Caco-2 (cell line): ENCODE data around the gene PLA2G2F. TPM values are rescaled to one million over a fixed set of nuclear protein-coding genes. Genes with fewer than 3 reads are reported as not detected.

Experiments used
- BruUV-seq: library from RNA; stranded (reverse); fragments of 400-500 nt; replicated peaks from 2 replicates; lab custom pipeline; 2021; lab: Mats Ljungman, UMichigan
- CTCF ChIA-PET: fragments of 300-600 bp; sonication (Branson Sonifier 250); formaldehyde crosslinking; loops from one replicate; lab custom pipeline; 2022; ENCODE audit warnings: antibody characterized with exemption; lab: Charles Lee
- POLR2A ChIA-PET: fragments of 300-600 bp; sonication (Branson Sonifier 250); formaldehyde crosslinking; loops from one replicate; lab custom pipeline; 2022; ENCODE audit warnings: antibody characterized with exemption; lab: Charles Lee
- DNase-seq, 2 experiments: peaks; one replicate each; pipeline versions ENCODE4 v3.0.0 to v3.0.0-alpha.2; 2020 to 2022
- H3K27me3 ChIP-seq: replicated peaks from 2 replicates; pipeline ENCODE4 v1.6.0; 2011; ENCODE audit warnings: low read length; ENCODE audit not compliant: control insufficient read depth, insufficient read depth
- H3K36me3 ChIP-seq: 2 replicates; pipeline ENCODE4 v1.5.1; 2011; ENCODE audit warnings: low read length; ENCODE audit not compliant: control insufficient read depth, insufficient read depth
- H3K4me1 ChIP-seq: fragments of 250-450 bp; sonication (Bioruptor Pico); 2 replicates; pipeline ENCODE4 v1.5.1; 2020; ENCODE audit warnings: mild to moderate bottlenecking
- H3K4me3 ChIP-seq: 2 replicates; pipeline ENCODE4 v1.5.1; 2011; ENCODE audit warnings: low read depth, mild to moderate bottlenecking, control low read depth, low read length
- H3K9me3 ChIP-seq: fragments of 250-450 bp; sonication (Bioruptor Pico); 2 replicates; pipeline ENCODE4 v1.5.1; 2020; ENCODE audit warnings: mild to moderate bottlenecking, moderate library complexity
- H3K27ac Mint-ChIP-seq: one replicate; pipeline ENCODE4 v1.8.0; 2022; ENCODE audit warnings: mixed read lengths; ENCODE audit not compliant: unreplicated experiment
- H3K27me3 Mint-ChIP-seq: one replicate; pipeline ENCODE4 v1.8.0; 2022; ENCODE audit warnings: mixed read lengths; ENCODE audit not compliant: insufficient read depth, unreplicated experiment
- H3K36me3 Mint-ChIP-seq: one replicate; pipeline ENCODE4 v1.8.0; 2022; ENCODE audit warnings: mild to moderate bottlenecking, mixed read lengths; ENCODE audit not compliant: insufficient read depth, unreplicated experiment
- H3K4me1 Mint-ChIP-seq: one replicate; pipeline ENCODE4 v1.8.0; 2022; ENCODE audit warnings: low read depth, mixed read lengths; ENCODE audit not compliant: unreplicated experiment
- H3K4me3 Mint-ChIP-seq: one replicate; pipeline ENCODE4 v1.8.0; 2022; ENCODE audit warnings: mild to moderate bottlenecking, moderate library complexity, mixed read lengths; ENCODE audit not compliant: unreplicated experiment
- H3K9me3 Mint-ChIP-seq: one replicate; pipeline ENCODE4 v1.8.0; 2022; ENCODE audit warnings: mixed read lengths; ENCODE audit not compliant: unreplicated experiment
- CTCF ChIP-seq, 2 experiments: fragments of 200-600 bp in 1 of 2; IDR thresholded peaks; 1 replicate in 1 of 2; 2 replicates in 1 of 2; pipeline versions ENCODE4 v1.5.1 to v1.8.0; 2011 to 2022; ENCODE audit warnings: antibody characterized with exemption in 1 of 2, control low read depth in 1 of 2, inconsistent platforms in 1 of 2, low read depth in 1 of 2, low read length in 1 of 2, mild to moderate bottlenecking in 1 of 2, moderate library complexity in 1 of 2; ENCODE audit not compliant: insufficient read depth in 1 of 2, severe bottlenecking in 1 of 2, unreplicated experiment in 1 of 2
- intact Hi-C: fragments of 100-400 bp; cut with micrococcal nuclease; formaldehyde crosslinking; loops from one replicate; pipeline ENCODE4 v1.10.0; 2022; ENCODE audit not compliant: unreplicated experiment
- total RNA-seq: library from RNA; stranded (reverse); gene quantifications from 2 replicates; pipeline ENCODE4 v1.2.3, GENCODE V29; 2022

PLA2G2F gene
- total RNA-seq, 1 experiment from 2014 or later, result not detected

- Histone ChIP-seq H3K4me1 (no peaks in the 10 kb centered on the region), H3K9me3 (no peaks in the 10 kb centered on the region), H3K36me3 (no peaks in the 10 kb centered on the region), H3K4me3 (no peak overlapping the region), H3K27me3 (no peaks in the 10 kb centered on the region)
- Mint-ChIP-seq H3K27me3 (peaks cover 3% of the 10 kb centered on the region), H3K27ac (no peak overlapping the region), H3K4me1 (no peaks in the 10 kb centered on the region), H3K36me3 (no peaks in the 10 kb centered on the region), H3K9me3 (no peaks in the 10 kb centered on the region), H3K4me3 (no peak overlapping the region)
- intact Hi-C loops, result loop anchor here (1.0 kb wide), 2 partner anchors 220 to 277 kb away; no protein-coding TSS in a partner anchor
- no TSS peak for BruUV-seq
- DNase-seq, result peak; percentile 46 to 62
- ChIA-PET POLR2A (no interaction called here), CTCF (interaction anchor here (0.7 kb wide), 1 partner anchor 135 kb away, joined by 4 read pairs; no protein-coding TSS in a partner anchor)
- TF ChIP-seq CTCF (IDR thresholded peaks at IDR 0.05; ENCODE audit: insufficient read depth in 1 of 2, low read depth in 1 of 2, low read length in 1 of 2, severe bottlenecking in 1 of 2, unreplicated experiment in 1 of 2), result peak; percentile 54 to 65
Observed at GRCh38 chr1:20194757-20195461, 55.8 kb downstream of the PLA2G2F start.

- Mint-ChIP-seq H3K27ac (no peak overlapping the region), H3K27me3 (peaks cover 5% of the 10 kb centered on the region), H3K4me3 (no peak overlapping the region), H3K9me3 (no peaks in the 10 kb centered on the region), H3K36me3 (no peaks in the 10 kb centered on the region), H3K4me1 (no peaks in the 10 kb centered on the region)
- H3K9me3 ChIP-seq, result no peaks in the 10 kb centered on the region
- TF ChIP-seq CTCF (IDR thresholded peaks at IDR 0.05; ENCODE audit: insufficient read depth in 1 of 2, low read depth in 1 of 2, low read length in 1 of 2, severe bottlenecking in 1 of 2, unreplicated experiment in 1 of 2), result no peak
- CTCF ChIA-PET, result no interaction called here
- intact Hi-C loops, result loop anchor here (1.0 kb wide), 2 partner anchors 220 to 277 kb away; no protein-coding TSS in a partner anchor
- no peaks in the 10 kb centered on the region for H3K4me1 ChIP-seq
- POLR2A ChIA-PET, result no interaction called here
- BruUV-seq, result no TSS peak
- no peak overlapping the region for H3K4me3 ChIP-seq
- H3K36me3 ChIP-seq, result no peaks in the 10 kb centered on the region
- H3K27me3 ChIP-seq, result no peaks in the 10 kb centered on the region
- no peak for DNase-seq
Observed at GRCh38 chr1:20195462-20195780, 56.3 kb downstream of the PLA2G2F start.

- Histone ChIP-seq H3K27me3 (no peaks in the 10 kb centered on the region), H3K4me1 (no peaks in the 10 kb centered on the region), H3K4me3 (no peak overlapping the region), H3K9me3 (no peaks in the 10 kb centered on the region), H3K36me3 (no peaks in the 10 kb centered on the region)
- BruUV-seq, result no TSS peak
- CTCF ChIA-PET, result no interaction called here
- POLR2A ChIA-PET, result no interaction called here
- peaks cover 5% of the 10 kb centered on the region for H3K27me3 Mint-ChIP-seq
- no peaks in the 10 kb centered on the region for H3K4me1 Mint-ChIP-seq
- no peaks in the 10 kb centered on the region for H3K9me3 Mint-ChIP-seq
- intact Hi-C loops, result no loop called here
- TF ChIP-seq CTCF (IDR thresholded peaks at IDR 0.05; ENCODE audit: insufficient read depth in 1 of 2, low read depth in 1 of 2, low read length in 1 of 2, severe bottlenecking in 1 of 2, unreplicated experiment in 1 of 2), result no peak
- H3K36me3 Mint-ChIP-seq, result no peaks in the 10 kb centered on the region
- DNase-seq, result no peak
- no peak overlapping the region for H3K27ac Mint-ChIP-seq
- no peak overlapping the region for H3K4me3 Mint-ChIP-seq
Observed at GRCh38 chr1:20197329-20197791, 58.2 kb downstream of the PLA2G2F start.
